RCC 7860 (cell line): ENCODE measurements around the gene SSBP3.

ENCODE experiments used
- DNase-seq: peaks from one replicate; pipeline ENCODE4 v3.0.0-alpha.2; 2015; ENCODE audit warnings: low spot score
- FAIRE-seq: peaks from 2 replicates; lab custom pipeline; 2012; peaks lifted over from hg19 to GRCh38; lab: Jason Lieb, UNC

The SSBP3 gene

DNA sequence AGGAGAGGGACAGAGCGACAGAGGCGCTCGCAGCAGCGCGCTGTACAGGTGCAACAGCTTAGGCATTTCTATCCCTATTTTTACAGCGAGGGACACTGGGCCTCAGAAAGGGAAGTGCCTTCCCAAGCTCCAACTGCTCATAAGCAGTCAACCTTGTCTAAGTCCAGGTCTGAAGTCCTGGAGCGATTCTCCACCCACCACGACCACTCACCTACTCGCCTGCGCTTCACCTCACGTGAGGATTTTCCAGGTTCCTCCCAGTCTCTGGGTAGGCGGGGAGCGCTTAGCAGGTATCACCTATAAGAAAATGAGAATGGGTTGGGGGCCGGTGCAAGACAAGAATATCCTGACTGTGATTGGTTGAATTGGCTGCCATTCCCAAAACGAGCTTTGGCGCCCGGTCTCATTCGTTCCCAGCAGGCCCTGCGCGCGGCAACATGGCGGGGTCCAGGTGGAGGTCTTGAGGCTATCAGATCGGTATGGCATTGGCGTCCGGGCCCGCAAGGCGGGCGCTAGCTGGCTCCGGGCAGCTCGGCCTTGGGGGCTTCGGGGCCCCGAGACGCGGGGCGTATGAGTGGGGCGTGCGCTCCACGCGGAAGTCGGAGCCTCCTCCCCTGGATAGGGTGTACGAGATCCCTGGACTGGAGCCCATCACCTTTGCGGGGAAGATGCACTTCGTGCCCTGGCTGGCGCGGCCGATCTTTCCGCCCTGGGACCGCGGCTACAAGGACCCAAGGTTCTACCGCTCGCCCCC is 206.3 kb downstream of the SSBP3 start, which contains the start of the genes CYB5RL and MRPL37:
CYB5RL (minus strand) TSS at position 266 of the 754 bp plus-strand sequence. CDS start 4,414 bp downstream, outside the sequence.
MRPL37 (plus strand) TSS at position 403 of the 754 bp plus-strand sequence; CDS start at position 480, 77 bp downstream.
- DNase-seq, result peak; percentile 95
- FAIRE-seq, result peak; percentile 89

DNA sequence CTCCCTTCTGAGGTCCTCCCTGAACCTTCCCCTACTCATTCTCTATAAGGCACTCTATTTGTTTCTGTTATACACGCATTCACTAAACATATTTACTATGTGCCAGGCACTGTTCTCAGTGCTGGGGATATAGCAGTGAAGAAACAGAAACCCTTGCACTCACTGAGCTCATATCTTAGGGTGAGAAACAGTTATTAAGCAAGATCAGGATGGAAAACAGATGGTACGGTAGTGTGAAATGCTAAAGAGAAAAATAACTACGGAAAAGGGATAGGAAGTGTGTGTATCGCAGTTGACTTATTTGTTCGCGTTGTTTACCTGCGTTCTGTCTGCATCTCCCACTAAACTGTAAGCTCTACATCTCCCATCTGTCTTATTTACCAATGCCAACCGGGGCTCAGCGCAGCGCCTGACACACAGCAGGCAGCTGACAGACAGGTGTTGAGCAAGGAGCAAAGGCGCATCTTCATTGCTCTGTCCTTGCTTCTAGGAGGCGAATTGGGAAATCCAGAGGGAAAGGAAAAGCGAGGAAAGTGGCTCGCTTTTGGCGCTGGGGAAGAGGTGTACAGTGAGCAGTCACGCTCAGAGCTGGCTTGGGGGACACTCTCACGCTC is 206.9 kb downstream of the SSBP3 start:
- no peak for DNase-seq
- FAIRE-seq, result no peak

DNA sequence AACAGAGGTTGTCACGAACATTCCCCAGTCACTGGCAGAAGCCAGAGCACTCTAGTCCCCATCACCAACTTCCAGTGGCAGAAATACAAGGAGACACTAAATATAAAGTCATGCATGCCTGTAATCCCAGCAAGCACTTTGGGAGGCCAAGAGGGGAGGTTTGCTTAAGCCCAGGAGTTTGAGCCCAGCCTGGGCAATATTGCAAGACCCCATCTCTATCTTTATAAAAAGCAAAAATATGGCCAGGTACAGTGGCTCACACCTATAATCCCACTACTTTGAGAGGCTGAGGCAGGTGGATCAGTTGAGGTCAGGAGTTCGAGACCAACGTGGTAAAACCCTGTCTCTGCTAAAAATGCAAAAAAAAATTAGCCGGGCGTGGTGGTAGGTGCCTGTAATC is 212.7 kb downstream of the SSBP3 start:
- no peak for DNase-seq
- FAIRE-seq, result no peak

DNA sequence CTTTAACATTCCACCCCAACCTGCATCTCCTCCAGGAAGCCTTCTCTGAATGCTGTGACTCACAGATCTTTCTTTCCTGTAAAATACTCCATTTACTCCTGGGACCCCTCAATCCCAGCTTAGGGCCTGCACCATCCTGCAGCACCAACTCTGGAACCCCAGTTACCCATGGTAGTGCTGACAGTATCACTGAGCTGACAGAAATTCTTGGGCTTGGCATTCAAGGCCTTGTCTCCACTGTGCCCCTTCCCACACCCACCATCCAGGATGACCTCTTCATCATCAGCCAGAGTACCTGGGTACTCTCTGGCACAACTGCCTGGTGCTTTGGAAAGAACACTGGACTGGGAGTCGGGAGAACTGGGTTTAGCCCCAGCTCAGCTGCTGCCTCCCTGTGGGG is 214.7 kb downstream of the SSBP3 start:
- no peak for FAIRE-seq
- DNase-seq, result no peak

DNA sequence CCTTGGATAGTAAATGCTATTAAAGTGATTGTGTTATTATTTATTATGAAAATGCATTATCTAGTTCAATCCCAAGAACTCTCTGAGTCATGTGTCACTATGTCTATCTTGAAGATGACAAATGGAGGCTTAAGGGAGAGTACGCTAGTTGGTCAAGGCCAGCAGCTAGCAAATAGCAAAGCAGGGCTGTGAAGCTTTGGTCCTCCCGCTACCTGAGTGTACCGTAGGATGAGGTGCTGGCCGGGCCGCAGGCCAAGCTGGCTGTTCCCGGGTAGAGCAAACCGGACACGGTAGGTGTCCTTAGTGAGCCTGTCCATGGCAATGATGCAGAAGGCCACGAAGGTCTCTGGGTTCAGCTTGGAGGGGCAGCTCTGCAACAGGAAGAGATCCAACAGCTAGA is 215.7 kb downstream of the SSBP3 start:
- no peak for FAIRE-seq
- no peak for DNase-seq

DNA sequence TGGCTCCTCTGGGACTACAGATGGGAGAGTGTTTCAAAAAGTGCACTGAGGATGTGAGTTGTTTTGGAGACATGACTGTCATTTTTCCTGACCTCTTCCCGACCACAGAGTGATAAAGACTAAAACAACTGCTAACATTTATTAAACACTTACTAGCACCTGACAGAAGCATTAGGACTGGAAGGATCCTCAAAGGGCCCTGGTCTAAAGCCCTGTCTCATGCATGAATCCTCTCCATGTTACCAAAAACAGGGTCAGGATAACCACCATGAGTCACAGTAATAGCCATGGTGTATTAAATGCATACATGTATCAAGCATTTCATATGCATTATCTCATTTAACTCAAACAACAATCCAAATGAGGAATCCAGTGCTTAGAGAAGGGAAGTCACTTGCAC is 217.9 kb downstream of the SSBP3 start:
- FAIRE-seq (no peak), DNase-seq (no peak)

DNA sequence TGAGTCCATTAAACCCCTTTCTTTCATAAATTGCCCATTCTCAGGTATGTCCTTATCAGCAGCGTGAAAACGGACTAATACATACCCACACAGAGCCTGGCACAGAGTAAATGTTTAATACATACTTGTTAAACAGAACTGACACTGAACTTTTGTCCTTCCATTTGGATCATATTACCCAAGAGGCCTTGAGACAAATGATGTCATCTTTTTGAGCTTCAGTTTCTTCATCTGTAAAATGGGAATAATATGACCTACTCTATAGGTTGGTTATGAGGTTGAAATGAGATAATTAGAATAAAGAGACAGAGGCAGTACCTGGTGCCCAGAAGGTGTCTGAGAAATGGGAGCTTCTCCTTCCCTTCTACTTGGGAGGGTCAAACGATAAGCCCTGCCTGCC is 220.1 kb downstream of the SSBP3 start:
- no peak for DNase-seq
- FAIRE-seq, result no peak

DNA sequence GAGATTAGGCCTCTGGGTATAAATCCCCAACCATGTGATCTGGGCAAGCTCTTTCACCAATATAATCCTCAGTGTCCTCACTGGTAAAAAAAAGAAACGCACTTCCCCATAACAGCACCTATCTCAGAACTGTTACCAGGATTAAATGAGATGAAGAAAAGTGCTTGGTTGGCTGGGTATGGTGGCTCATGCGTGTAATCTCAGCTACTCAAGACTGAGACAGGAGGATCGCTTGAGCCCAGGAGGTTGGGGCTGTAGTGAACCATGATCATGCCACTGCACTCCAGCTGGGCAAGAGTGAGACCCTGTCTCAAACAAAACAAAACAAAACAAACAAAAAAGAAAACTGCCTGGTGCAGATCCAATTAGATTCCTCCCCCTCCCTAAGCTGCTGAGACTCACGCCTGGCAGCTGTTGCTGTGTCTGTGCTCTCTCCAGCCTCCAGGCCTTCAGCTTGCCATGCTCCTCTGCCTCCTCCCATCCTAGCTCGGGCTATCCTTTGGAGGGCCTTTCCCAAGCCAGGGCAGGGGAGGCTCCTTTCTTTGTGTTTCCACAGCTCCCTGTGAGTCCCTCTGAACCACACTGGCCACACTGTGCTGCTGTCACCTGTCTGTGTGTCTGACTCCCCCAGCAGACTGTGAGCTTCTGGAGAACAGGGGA is 225.4 kb downstream of the SSBP3 start:
- DNase-seq (no peak), FAIRE-seq (no peak)

DNA sequence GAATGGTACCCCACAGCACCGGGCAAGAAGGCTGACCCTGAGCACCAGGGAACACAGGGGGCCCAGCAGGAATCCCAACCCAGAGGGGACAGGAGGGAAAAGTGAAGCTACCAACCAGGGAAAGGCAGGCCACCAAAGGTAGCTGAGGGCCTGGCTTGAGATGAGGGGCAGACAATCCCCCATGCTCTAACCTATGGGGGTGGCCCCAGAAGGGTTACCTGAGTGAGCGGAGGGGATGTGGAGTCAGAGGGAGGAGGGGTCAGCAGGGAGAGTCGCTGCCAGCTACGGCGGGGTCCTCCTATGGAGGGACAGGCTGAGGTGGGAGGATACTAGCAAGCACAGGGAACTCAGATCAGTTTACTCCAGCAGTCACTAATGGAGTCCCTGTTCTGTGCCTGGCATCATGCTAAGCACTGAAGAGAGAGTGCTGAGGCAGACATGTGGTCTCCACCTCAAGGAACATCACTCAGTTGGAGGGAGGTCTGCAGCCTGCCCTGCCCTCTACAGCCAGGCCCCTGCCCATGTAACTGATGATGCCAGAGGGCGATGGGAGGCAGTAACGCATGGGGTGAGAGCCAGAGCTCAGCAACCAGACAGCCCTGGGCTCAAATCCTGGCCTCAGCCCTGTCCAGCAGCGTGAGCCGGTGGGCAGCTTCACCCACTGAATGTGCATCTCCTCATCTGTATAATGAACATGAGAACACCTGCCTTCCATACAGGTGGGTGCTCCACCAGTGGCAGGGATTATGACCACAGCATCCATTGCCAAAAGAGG is 227.7 kb downstream of the SSBP3 start:
- FAIRE-seq, result no peak
- DNase-seq, result no peak

DNA sequence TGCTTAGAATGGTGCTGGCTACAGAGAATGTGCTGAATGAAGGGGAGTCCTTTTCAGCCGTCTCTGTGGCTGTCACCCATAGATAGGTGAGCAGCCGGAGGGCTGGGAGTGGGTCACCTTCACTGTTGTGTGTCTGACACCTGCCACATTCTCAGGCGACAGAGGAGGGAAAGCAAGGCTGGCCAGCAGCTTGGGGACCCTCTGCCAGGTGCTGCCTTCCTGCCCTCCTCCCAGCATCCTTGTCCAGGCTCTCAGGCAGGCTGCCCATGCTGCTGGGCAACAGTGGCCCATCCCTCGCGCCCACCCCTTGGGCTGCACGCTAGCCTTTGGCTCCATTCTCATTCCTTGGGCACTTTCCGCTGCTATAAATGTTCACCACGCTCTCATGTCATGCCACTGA is 228.5 kb downstream of the SSBP3 start:
- FAIRE-seq (no peak), DNase-seq (no peak)

DNA sequence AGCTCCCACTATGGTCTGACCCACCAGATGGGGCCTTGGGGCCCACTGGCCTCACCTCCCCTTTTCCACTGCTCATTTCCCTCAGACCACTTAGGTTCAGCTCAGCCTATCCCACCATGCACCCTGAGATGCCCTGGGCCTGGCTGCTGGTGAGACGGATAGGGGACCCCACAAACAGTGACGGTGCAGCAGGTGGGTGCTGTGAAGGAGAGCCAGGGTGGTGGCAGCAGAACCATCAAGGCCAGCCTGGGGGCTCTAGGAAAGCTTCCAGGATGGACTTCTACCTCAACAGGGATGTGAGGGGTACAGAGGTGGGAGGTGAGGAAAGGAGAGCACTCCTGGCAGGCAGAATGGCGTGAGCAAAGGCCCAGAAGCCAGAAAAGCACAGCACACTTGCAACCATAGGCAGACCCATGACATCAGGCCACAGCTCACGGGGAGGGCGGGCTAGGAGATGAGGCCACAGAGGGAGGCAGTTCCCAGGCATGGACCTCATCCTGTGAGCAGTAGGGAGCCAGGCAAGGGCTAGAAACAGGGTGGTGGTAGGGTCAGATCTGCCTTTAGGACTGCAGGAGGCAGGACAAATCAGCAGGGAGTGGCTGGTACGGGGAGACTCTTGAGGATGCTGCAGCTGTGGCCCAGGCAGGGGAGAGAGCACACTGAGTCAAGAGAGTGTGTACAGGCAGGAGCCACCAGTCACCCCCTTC is 229.4 kb downstream of the SSBP3 start:
- DNase-seq (no peak), FAIRE-seq (no peak)
